Smooth muscle cell of the brain vasculature (primary cell): ENCODE measurements around the gene LAMC2.

Experiments
- DNase-seq: peaks from one replicate; pipeline ENCODE4 v3.0.0-alpha.2; 2012; ENCODE audit warnings: low read depth, low spot score

LAMC2 gene

GRCh38 chr1:183214021-183214970 is 28.2 kb downstream of the LAMC2 start:
- DNase-seq = no peak

- DNase-seq = no peak
These were observed 29.1 kb downstream of the LAMC2 start for GRCh38 chr1:183215076-183215720.

GRCh38 chr1:183215936-183216335 is 29.9 kb downstream of the LAMC2 start:
- no peak for DNase-seq

- no peak for DNase-seq
These were observed 32.1 kb downstream of the LAMC2 start for GRCh38 chr1:183218027-183218618.

- DNase-seq = no peak
These were observed 33.0 kb downstream of the LAMC2 start for GRCh38 chr1:183218971-183219615.

GRCh38 chr1:183219616-183220009 is 33.5 kb downstream of the LAMC2 start:
- no peak for DNase-seq

- no peak for DNase-seq
These were observed 36.8 kb downstream of the LAMC2 start for GRCh38 chr1:183222909-183223308.

- DNase-seq = no peak
These were observed 37.4 kb downstream of the LAMC2 start for GRCh38 chr1:183223467-183223866.

- DNase-seq = no peak
These were observed 40.3 kb downstream of the LAMC2 start for GRCh38 chr1:183226361-183226760.

GRCh38 chr1:183226963-183227362 is 40.9 kb downstream of the LAMC2 start:
- no peak for DNase-seq

GRCh38 chr1:183227422-183228346 is 41.6 kb downstream of the LAMC2 start:
- DNase-seq = no peak

- no peak for DNase-seq
These were observed 42.5 kb downstream of the LAMC2 start for GRCh38 chr1:183228347-183229220.

GRCh38 chr1:183230413-183230812 is 44.3 kb downstream of the LAMC2 start:
- DNase-seq = no peak

GRCh38 chr1:183231545-183231944 is 45.5 kb downstream of the LAMC2 start:
- DNase-seq = no peak

GRCh38 chr1:183233113-183233512 is 47.0 kb downstream of the LAMC2 start:
- no peak for DNase-seq

- DNase-seq = peak; percentile 98
These were observed 48.8 kb downstream of the LAMC2 start for GRCh38 chr1:183234660-183235476.

GRCh38 chr1:183235503-183235902 is 49.4 kb downstream of the LAMC2 start:
- no peak for DNase-seq

GRCh38 chr1:183236158-183236725 is 50.2 kb downstream of the LAMC2 start:
- DNase-seq = no peak

GRCh38 chr1:183237046-183237445 is 51.0 kb downstream of the LAMC2 start:
- no peak for DNase-seq
